SU-DHL-6 (cell line): ENCODE measurements around the gene EHD4.

Experiments used
- H2AFZ ChIP-seq: fragments of 200-600 bp; sonication (generic); 2 replicates; pipeline ENCODE4 v1.6.1; 2014; ENCODE audit warnings: low read depth, mild to moderate bottlenecking, moderate library complexity, mixed read lengths, antibody characterized with exemption, low read length; ENCODE audit not compliant: severe bottlenecking
- H3F3A ChIP-seq: fragments of 200-600 bp; shearing (Covaris generic); 2 replicates; pipeline ENCODE4 v1.6.0; 2016; ENCODE audit warnings: antibody characterized with exemption, mild to moderate bottlenecking; ENCODE audit not compliant: insufficient read depth
- H3K27ac ChIP-seq: fragments of 200-600 bp; sonication (generic); 2 replicates; pipeline ENCODE4 v1.5.1; 2016; ENCODE audit warnings: low read depth, mild to moderate bottlenecking, low read length, moderate library complexity, mixed read lengths
- H3K27me3 ChIP-seq: fragments of 200-600 bp; sonication (generic), shearing (Covaris generic); 2 replicates; pipeline ENCODE4 v1.6.0; 2014; ENCODE audit warnings: mild to moderate bottlenecking, low read length
- H3K36me3 ChIP-seq: fragments of 200-600 bp; sonication (generic); 2 replicates; pipeline ENCODE4 v1.6.1; 2014; ENCODE audit warnings: mild to moderate bottlenecking, low read length, mixed read lengths
- H3K4me2 ChIP-seq: fragments of 300-600, 200-600 bp; shearing (Covaris generic), sonication (generic); 2 replicates; pipeline ENCODE4 v1.6.0; 2014; ENCODE audit warnings: low read length, low read depth, mild to moderate bottlenecking; ENCODE audit not compliant: poor library complexity, severe bottlenecking
- H3K4me3 ChIP-seq: fragments of 200-600 bp; sonication (generic); 2 replicates; pipeline ENCODE4 v1.5.1; 2014; ENCODE audit warnings: antibody characterized with exemption, low read length, mild to moderate bottlenecking, mixed read lengths; ENCODE audit not compliant: insufficient read depth, poor library complexity, severe bottlenecking
- H3K79me2 ChIP-seq: fragments of 200-600 bp; sonication (generic); 2 replicates; pipeline ENCODE4 v1.6.1; 2014; ENCODE audit warnings: mild to moderate bottlenecking, low read length, moderate library complexity; ENCODE audit not compliant: insufficient read depth
- H3K9ac ChIP-seq: fragments of 200-600 bp; sonication (generic); 2 replicates; pipeline ENCODE4 v1.7.0; 2014; ENCODE audit warnings: mild to moderate bottlenecking, low read length
- H3K9me2 ChIP-seq: fragments of 200-600 bp; sonication (generic); replicated peaks from 2 replicates; pipeline ENCODE4 v1.6.1; 2014; ENCODE audit warnings: low read length; ENCODE audit not compliant: insufficient read depth
- H3K9me3 ChIP-seq: fragments of 200-600 bp; sonication (generic); 2 replicates; pipeline ENCODE4 v1.6.1; 2014; ENCODE audit warnings: low read length, mixed read lengths; ENCODE audit not compliant: insufficient read depth
- H4K20me1 ChIP-seq: fragments of 200-600 bp; sonication (generic); 2 replicates; pipeline ENCODE4 v1.6.1; 2014; ENCODE audit warnings: low read depth, mild to moderate bottlenecking, antibody characterized with exemption, low read length, moderate library complexity, mixed read lengths
- EZH2phosphoT487 ChIP-seq: fragments of 200-600 bp; sonication (generic), shearing (Covaris generic); conservative IDR thresholded peaks from 2 replicates; pipeline ENCODE4 v1.6.1; 2018; ENCODE audit warnings: mild to moderate bottlenecking, antibody characterized with exemption, low read length, moderate library complexity, mixed read lengths
- TF ChIP-seq, protein P1 (sequence below): fragments of 200-600 bp; sonication (generic); IDR thresholded peaks from one replicate; pipeline ENCODE4 v1.5.1; 2017; ENCODE audit warnings: antibody characterized with exemption, mild to moderate bottlenecking, low read length, moderate library complexity; ENCODE audit not compliant: insufficient read depth, poor library complexity, severe bottlenecking

Gene EHD4

DNA sequence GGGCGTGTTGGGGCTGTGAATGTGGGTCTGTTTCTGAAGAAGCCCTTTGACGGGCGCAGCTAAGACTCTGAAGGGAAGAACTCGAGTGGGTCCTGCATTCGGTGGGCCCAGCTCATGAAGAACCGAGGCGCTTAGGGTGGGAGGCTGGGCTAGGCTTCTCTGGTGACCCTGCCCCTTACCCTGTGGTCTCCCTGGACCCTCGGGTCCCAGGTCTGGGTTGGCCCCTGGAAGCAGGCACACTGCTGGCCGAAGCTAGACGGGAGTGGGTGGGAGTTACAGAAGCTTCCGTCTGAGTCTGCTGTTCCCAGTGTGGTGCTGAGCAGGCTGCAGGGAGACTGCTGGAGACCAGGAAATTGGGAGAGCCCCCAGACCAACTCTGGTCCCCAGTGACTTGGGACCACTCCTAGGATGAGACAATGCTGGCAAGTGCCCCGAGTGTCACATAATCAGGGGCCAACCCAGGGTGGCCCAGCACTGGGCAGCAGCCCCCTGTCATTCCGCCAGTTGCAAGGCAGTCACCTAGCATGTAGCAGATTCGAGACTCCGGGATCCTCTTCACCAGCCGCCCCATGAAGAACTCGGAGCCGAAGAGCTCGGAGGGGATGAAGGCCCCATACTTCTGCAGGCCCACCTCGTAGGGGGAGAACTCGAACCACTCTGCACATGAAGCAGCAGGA is 16.7 kb upstream of the EHD4 start:
- H2AFZ ChIP-seq: no peak overlapping the region
- no peak overlapping the region for H3K4me3 ChIP-seq
- H3K27ac ChIP-seq: no peak overlapping the region

DNA sequence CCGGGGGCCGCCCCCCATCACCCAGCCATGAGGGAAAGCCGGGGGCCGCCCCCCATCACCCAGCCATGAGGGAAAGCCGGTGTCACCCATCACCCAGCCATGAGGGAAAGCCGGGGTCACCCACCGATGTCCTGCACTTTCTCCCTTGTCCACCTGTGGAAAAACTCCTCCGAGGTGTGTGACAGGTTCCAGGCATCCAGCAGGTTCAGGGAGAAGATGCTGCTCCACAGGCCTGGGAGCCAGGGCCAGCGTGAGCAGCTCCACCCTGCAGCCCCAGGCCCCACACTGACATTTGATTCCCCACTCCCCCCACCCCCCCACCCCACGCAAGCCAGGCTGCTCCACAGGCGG is 15.5 kb upstream of the EHD4 start:
- H3F3A ChIP-seq: no peaks in the 10 kb centered on the region
- H3K27me3 ChIP-seq: no peaks in the 10 kb centered on the region
- no peaks in the 10 kb centered on the region for H3K9me2 ChIP-seq
- H3K4me3 ChIP-seq: no peak overlapping the region
- no peak overlapping the region for H2AFZ ChIP-seq
- no peak overlapping the region for H3K27ac ChIP-seq
- no peaks in the 10 kb centered on the region for H4K20me1 ChIP-seq
- no peaks in the 10 kb centered on the region for H3K79me2 ChIP-seq
- H3K36me3 ChIP-seq: no peaks in the 10 kb centered on the region
- TF ChIP-seq, protein P1, sequence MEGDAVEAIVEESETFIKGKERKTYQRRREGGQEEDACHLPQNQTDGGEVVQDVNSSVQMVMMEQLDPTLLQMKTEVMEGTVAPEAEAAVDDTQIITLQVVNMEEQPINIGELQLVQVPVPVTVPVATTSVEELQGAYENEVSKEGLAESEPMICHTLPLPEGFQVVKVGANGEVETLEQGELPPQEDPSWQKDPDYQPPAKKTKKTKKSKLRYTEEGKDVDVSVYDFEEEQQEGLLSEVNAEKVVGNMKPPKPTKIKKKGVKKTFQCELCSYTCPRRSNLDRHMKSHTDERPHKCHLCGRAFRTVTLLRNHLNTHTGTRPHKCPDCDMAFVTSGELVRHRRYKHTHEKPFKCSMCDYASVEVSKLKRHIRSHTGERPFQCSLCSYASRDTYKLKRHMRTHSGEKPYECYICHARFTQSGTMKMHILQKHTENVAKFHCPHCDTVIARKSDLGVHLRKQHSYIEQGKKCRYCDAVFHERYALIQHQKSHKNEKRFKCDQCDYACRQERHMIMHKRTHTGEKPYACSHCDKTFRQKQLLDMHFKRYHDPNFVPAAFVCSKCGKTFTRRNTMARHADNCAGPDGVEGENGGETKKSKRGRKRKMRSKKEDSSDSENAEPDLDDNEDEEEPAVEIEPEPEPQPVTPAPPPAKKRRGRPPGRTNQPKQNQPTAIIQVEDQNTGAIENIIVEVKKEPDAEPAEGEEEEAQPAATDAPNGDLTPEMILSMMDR: no peak
- TF ChIP-seq EZH2phosphoT487: no peak
- H3K9me3 ChIP-seq: no peaks in the 10 kb centered on the region
- no peak overlapping the region for H3K4me2 ChIP-seq
- no peak overlapping the region for H3K9ac ChIP-seq

More for the DNA sequence above, 16.7 kb upstream of the EHD4 start:
- no peaks in the 10 kb centered on the region for H3K79me2 ChIP-seq
- no peaks in the 10 kb centered on the region for H4K20me1 ChIP-seq
- no peaks in the 10 kb centered on the region for H3K27me3 ChIP-seq
- H3K9me2 ChIP-seq: no peaks in the 10 kb centered on the region
- no peaks in the 10 kb centered on the region for H3F3A ChIP-seq
- TF ChIP-seq, protein P1: no peak
- no peak for TF ChIP-seq EZH2phosphoT487
- no peaks in the 10 kb centered on the region for H3K36me3 ChIP-seq
- H3K9ac ChIP-seq: no peak overlapping the region
- H3K4me2 ChIP-seq: no peak overlapping the region
- no peaks in the 10 kb centered on the region for H3K9me3 ChIP-seq

DNA sequence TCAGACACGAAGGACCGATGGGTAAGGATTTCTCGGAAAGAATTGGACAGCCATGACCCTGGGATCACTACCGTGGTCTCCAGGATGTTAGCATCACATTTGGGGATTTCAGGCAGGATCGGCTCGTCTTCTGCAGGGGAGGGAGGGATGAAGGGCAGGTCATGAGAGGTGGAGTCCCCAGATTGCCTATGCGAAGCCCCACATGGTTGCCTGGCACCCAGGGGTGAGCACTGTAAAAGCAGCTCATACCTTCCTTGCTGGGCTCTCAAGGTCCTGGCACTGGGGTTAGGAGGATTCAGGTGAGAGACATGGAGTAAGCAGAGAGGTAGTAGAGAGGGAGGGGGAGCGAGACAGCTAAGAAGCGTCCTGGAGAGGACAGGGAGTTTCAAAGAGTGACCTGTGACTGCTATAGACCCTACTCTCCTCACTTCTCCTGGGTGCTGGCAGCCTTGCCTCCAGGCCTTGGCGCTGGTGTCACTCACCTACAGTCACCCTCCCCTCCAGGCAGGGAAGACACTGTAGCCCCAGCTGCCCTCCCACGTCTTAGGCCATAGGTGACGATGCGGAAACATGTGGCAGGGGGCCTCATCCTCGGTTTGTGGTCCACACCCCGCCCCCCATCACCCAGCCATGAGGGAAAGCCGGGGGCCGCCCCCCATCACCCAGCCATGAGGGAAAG is 15.0 kb upstream of the EHD4 start:
- H3K9ac ChIP-seq: no peak overlapping the region
- no peaks in the 10 kb centered on the region for H3K36me3 ChIP-seq
- H3K79me2 ChIP-seq: no peaks in the 10 kb centered on the region
- no peaks in the 10 kb centered on the region for H4K20me1 ChIP-seq
- H3F3A ChIP-seq: no peaks in the 10 kb centered on the region
- H3K4me2 ChIP-seq: no peak overlapping the region
- H3K27me3 ChIP-seq: no peaks in the 10 kb centered on the region
- no peak overlapping the region for H3K27ac ChIP-seq
- no peaks in the 10 kb centered on the region for H3K9me2 ChIP-seq
- H3K4me3 ChIP-seq: no peak overlapping the region
- TF ChIP-seq, protein P1: no peak
- TF ChIP-seq EZH2phosphoT487: no peak
- H3K9me3 ChIP-seq: no peaks in the 10 kb centered on the region
- no peak overlapping the region for H2AFZ ChIP-seq
